ENCODE data around the gene ZBED4. TPM values are rescaled to one million over a fixed set of nuclear protein-coding genes. Genes with fewer than 3 reads are reported as not detected.
A peak's percentile ranks its signal among the peaks of the same experiment; 100 is the strongest.
"Not testable (repeated sequence)": the region's sequence is repeated elsewhere in the genome, so short reads cannot be mapped to it uniquely, and the experiment has no call there.

Gene ZBED4
- total RNA-seq, 1 donor from 2014 or later, result 9.1 TPM

DNA sequence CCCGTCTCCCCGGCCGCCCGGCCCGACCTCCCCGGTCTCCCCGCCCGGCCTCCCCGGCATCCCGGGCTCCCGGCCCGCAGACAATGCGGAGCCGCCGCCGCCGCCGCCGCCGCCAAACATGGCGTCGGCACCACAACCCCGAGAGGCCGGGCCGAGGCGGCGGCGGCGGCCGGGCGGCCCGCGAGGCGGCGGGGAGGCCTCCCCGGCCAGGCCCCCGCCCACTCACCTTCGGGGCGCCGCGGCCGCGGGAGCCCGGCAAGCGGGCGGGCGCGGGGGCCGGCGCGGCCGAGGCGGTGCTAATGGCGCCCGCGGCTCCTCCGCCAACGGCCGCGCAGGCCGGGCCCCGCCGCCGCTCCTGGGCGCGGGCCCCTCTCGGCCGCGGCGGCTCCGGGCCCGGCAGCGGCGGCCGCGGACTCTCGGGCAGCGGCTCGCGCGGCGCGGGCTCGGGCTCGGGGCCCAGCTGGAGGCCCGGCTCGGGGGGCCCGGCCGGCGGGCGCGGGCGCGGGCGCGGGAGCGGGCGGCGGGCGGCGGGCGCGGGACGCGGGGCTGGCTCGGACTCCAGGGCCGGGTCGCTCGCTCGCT lies 26.3 kb upstream of the ZBED4 start:
- DNase-seq, result no peak

DNA sequence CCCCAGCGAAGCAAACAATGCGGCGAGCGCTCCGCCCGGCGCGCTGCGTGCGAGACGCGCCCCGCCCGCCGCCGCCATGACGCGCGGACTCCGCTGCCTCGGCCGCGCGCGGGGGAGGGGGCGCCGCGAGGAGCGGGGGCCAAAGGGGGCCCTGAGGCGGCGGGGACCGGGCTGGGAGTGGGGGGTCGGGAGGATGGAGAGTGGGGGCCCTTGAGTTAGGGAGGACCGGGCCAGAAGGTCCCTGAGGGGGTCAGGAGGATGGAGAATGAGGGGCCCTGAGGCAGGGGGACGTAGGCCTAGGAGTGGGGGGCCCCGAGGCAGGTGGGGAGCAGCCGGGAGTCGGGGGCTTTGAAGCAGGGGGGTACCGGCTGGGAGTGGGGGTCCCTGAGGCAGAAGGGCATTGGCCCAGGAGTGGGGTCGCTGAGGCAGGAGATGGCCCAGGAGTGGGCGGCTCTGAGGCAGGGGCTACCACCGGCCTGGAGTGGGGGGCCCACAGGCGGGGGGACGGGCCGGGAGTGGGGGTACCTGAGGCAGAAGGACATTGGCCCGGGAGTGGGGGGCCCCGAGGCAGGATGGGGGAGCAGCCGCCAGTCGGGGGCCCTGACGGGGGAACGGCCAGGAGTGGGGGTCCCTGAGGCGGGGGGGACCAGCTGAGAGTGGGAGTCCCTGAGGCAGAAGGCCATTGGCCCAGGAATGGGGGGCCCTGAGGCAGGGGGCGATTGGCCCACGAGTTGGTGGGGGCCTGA lies 25.6 kb upstream of the ZBED4 start, which contains the start of gene BRD1:
BRD1 (minus strand) TSS at position 21 of the 746 bp plus-strand sequence. CDS start 3,556 bp downstream, outside the sequence.
- peak; percentile 20 for DNase-seq

DNA sequence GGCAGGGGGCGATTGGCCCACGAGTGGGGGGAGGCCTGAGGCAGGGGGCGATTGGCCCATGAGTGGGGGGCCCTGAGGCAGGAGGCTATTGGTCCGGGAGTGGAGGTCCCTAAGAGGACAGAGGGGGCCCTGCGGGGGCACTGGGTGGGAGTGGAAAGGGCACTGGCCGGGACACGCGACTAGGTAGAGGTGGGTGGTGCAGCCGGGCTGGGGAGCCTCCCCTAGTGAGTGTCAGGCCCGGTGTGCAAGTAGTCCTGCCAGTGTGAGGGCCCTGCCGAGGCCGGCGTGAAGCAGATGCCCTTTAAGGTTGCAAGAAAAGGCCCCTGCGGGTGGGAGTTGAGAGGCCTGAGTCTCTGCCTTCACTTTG lies 25.1 kb upstream of the ZBED4 start:
- DNase-seq, result no peak

DNA sequence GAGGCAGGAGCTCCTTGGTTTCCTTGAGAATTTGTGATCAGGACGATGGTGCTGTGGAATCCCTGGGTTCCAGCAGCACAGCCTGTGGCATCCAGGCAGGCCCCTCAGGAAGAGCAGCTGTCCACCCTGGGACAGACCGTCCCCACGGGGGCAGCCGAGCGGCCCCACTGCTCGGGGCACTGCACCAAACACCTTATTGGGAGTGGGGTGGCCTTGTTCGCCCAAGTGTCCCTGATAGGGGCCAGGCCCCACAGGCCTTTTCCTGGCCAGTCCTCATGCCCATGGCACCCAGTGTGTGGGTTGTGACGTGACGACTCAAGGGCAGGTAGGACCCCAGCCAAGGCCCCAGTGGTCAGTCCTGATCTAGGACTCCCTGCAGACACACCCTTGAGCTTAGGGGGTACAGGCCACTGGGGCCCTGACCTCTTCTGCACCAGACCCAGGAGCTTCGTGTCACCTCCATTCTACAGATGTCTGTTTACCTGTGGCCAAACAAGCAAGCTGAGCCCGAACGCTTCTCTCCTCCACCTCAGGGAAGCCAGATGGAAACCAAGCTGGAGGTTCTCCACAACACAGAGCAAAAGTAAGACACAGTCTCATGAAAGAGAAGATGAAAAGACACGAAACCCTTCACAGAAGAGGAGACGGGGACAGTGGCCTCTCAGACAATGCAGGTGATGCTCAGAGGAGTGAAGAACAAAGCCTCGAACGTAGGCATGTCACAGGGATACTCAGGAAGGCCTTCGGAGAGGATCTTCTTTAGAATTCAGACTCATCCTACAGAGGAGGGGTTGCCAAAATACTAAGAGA lies 24.4 kb upstream of the ZBED4 start:
- DNase-seq, result no peak

DNA sequence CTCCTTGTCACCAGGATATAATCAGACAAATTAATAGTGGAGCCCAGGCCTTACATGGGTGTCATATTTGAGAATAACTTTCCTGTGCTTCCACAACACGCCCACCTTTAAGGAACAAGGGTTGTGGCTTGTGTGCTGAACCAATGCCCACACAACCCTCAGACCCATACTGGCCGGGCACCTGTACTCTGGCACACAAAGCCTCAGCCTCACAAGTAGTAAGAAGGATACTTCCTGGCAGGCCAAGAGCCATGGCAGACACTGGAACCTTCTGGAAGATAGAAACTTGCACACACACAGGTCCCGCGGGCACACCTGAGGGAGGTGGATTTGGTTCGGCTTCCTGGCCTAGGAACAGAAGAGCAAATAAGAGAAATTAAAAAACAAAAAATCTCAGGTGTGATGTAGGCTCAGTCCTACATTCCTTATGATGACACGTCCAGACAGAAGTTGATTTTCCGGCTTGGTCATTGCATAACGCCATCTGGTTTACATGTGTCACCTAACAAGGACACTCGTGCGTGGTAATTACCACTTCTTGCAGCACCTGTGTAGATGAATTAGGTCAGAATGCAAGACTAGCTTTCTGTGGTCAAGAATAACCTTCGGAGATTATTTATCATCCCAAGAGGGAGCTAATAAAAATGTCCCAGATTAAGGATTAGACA lies 20.2 kb upstream of the ZBED4 start:
- no peak for DNase-seq

DNA sequence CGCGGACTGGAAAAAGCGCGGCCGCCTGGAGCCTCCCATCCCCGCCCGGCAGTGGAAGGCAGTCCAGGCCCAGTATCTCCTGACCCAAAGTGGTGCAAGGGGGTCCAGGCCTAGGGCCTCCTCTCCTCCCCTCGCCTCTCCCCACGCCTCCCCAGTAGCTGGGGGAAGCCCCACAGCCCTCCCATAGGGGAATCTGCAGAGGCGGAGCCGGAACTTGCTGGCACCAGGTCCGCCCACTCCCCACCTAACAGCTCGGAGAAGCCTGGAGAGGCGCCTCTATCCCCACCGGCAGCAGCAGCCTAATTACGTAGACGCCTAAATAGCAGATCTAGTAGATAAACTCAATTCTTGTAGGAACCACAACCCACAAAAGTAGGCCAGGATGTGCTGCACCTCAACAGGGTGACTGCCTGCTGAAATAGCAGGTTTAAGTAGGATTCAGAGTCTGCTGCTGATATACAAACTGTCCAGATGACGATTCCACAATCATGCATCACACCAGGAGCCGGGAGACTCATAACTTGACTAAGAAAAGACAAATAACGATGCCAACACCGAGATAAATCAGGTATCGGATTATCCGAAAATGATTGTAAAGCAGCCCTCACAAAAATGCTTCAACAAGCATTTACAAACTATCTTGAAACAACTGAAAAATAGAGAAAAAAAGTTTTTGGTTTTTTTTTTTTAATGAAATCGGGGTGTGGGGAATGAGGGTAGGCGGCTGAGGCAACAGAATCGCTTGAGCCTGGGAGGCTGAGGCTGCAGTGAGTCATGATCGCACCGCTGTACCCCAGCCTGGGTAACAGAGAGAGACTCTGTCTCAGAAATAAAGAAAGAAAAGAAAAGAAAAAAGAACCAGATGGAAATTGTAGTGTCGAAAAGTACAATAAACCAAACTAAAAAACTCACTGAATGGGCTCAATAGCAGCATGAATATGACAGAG lies 14.6 kb upstream of the ZBED4 start:
- no peak for DNase-seq

DNA sequence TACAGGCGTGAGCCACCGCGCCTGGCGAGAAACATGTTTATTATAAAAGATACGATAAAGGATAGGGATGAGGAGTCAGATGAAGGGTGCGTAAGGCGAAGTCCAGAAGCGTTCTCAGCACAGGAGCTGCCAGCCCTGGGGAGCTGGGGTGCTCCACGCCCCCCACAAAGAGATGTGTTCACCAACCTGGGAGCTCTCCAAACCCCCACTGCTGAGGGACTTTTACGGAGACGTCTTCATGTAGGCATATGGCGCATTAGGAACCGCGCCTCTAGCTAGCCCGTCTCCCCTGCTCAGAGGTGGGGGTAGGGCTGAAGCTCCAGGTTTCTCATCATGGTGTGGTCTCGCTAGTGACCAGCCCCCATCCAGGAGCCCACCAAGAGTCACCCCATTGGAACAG lies 8.4 kb upstream of the ZBED4 start:
- no peak for DNase-seq

DNA sequence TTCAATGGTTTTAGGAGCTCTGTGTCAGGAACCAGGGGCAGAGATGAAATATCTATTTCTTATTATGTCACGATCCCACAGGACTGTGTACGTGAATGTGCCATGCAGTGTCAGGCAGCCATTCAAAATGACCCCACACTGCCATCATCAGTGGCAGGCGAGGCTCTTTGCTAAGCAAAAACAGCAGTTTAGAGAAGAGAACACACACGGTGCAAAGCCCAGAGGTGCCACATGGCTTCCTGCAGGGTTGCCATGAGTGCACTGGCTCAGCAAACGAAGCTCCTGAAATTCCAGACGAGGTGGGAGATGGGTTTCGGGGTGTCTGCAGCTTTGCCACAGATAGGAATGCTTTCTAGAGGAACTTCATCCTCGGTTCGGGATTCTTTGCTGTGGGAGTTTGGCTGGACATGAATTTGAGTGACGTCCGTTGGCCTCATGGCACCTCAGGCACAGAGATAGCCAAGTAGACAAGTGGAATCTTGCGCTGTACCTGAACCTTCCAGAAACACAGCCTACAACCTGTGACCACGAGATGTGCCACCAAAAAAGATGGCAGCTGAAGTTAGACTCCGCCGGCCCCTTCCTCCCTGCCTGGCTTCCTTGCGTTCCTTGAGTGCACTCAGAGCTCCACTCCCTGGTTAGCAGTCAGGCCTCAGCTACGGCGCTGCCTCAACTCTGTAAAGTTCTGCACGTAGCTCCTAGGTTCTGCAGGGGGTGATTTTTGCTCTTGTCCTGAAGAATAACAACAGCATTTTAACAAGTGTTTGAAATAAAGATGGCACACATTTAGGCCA lies 7.8 kb upstream of the ZBED4 start:
- DNase-seq, result no peak

DNA sequence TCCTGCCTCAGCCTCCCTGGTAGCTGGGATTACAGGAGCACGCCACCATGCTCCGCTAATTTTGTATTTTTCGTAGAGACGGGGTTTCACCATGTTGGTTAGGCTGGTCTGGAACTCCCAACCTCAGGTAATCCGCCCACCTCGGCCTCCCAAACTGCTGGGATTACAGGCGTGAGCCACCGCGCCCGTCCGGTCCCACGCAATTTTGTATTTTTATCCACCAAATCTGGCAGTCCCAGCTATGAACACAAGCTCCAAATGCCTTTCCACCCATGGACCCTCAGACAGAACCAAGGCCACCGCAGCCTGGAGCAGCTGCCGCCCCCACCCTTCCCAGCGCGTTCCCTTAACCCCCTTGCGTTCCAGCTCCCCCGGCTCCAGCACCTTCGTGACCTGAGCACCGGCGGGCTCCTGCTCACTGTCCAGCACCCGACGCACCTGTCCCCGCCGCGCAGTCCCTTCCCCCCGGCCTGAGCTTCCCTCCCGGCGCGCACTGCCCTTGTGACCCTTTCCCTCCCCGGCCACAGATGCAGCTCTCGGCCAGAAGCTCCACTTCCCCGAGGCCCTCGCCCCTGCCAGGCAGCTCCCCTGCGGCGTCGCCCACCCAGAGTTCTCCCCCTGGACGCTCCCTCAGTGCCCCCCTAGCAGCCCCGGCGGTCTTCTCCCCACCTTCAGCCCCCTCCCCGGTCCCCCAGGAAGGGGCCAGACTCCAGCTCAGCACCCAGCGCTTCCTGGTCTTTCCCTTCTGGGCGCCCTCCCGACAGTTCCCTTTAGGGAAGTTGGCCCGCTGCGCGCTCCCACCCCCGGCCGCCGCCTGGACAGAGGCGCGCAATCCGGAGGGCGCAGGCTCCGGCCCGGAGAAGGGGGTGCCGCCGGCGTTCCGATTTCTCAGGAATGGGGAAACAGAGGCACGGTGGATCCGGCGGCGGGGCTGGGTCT lies 5.6 kb upstream of the ZBED4 start:
- DNase-seq, result no peak

DNA sequence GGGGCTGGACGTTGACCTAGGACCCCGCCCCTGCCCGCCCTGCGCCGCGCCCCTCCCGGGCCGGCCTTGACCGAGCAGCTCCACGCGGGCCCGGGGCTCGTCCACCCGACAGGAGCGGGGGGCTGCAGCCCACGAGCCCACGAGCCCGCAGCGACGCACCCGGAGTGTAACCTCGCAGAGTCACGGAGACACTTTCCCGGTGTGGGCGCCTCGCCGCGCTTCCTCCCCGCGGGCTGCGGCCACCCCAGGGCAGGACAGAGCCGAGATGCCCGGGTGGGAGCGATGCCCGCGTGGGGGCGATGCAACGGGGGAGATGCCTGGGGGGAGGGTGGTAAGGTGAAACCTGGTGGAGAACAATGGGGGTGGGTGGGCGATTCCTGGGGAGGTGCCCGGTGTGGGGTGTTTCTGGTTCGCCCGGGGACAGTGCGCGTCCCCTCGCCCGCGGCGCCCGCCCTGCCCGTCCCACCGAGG lies 4.9 kb upstream of the ZBED4 start:
- DNase-seq, result no peak

DNA sequence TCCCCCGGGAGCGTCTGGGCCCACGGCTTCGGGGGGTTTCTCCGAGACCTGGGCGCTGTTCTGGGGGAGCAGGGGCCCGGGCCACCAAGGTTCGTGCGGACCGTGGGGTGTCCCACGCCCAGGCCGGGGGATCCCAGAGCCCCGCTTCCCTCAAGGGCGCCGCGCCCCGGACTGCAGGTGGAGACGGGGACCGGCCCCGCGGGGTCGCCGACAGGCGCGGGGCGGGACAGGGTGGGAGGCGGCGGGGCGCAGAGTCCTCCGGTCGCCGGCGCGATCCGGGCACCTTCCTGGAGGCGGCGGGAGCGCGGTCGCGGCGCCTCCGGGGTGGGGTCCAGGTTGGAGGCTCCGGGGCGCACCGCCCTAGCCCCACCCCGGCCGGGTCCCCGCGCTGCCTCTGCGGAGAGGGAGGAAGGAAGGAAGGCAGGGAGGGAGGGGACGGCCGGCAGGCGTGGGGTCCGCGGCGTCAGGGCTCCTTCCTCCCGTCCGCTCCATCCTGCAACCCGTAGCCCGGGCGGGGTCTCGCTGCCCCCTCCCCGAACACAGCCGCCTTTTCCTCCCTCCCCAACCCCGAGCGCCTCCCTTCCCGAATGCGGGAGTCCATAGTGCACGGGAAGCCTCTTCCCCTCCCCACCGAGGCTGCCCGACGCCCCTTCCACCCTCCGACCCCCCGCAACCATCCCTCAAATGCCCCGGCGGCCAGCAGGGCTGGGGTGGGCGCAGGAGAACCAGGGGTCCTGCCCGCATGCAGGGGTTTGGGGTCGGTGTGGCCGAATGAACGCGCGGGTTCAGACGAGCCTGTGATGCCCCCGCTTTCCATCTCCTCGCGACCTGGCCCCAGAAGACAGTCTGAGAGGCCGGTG lies 4.3 kb upstream of the ZBED4 start:
- DNase-seq, result no peak

DNA sequence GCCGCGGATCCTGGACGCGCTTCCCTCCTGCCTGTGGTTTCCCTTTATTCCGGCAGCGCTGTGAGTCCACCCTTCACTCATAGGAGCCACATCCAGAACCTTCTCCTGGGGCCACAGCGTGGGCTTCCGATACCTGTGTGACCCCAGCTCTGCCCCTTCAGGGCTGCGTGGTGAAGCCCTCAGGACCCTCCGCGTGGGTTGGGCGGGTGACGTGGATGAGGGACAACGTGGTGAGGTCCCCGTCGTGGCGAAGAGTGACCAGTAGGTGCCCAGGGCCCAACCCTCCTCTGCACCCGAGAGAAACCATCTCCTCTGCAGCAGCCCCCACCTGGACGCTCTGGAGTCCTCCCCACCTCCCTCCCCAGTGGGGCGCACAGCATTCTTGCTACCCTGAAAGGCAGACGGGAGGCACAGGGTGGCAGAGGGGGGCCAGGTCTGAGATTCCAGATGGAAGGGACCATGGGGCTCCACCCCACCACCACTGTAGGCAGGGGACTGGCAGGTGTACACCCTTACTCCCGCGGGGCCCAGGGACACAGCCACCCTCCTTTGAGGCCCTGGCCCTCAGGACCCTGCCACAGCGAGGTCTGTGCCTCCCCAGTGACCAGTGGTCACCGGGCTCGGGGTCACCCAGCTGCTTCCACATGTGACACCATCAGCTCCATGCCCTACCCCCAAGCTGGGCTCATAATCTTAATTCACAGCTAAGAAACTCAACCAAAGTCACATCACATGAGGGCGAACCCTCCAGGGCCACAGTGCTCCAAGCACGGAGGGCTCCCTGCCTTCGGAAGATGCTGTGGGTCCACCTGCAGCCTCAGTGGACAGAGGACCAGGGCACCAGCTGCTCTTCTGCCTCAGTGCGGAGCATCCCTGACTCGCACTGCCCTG lies 3.4 kb upstream of the ZBED4 start:
- DNase-seq, result no peak

DNA sequence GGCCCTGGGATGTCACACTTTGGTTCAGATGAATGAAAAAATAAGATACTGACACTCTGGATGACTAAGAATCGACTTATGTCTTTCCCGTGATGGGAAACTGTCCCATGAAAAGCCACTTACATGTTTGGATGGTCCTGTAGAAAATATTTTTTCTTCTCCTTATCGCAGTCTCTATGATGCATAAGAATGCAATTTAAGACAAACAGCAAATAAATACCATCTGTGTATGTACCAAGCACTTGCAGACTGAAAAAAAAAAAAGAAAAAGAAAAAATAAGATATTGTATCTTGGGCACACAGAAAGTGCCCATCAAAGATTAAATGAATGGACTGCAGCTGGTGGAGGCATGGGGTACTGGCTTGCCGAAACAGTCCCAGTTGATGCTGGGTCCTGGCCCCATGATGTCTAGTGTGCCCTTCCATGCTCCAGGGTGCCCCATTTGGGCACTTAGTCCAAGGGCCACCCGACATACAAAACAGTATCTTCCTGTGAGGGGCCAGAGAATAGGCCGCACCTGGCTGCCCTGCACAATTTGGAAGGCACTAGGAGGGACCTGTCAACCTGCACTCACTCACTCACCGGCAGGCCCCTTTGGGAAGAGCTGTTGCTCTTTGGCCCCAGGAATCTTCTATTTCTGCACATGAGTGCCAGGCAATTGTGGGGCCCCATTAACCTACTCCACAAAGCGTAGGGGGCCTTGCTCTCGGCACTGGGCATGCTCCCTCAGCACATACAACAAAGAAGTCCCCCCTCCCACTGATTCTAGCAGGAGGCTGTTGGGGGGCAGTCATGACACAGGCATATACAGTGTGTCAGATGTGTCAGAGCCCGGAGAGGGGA lies 2.5 kb upstream of the ZBED4 start:
- DNase-seq, result no peak

DNA sequence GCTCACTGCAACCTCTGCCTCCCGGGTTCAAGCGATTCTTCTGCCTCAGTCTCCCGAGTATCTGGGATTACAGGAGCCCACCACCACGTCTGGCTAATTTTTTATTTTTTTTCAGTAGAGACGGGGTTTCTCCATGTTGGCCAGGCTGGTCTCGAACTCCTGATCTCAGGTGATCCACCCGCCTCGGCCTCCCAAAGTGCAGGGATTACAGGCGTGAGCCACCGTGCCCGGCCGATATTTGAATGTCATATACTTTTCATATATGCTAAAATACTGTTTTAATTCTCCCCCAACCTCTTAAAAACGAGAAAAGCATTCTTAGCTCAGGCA lies 1.1 kb upstream of the ZBED4 start:
- not testable (repeated sequence) for DNase-seq

DNA sequence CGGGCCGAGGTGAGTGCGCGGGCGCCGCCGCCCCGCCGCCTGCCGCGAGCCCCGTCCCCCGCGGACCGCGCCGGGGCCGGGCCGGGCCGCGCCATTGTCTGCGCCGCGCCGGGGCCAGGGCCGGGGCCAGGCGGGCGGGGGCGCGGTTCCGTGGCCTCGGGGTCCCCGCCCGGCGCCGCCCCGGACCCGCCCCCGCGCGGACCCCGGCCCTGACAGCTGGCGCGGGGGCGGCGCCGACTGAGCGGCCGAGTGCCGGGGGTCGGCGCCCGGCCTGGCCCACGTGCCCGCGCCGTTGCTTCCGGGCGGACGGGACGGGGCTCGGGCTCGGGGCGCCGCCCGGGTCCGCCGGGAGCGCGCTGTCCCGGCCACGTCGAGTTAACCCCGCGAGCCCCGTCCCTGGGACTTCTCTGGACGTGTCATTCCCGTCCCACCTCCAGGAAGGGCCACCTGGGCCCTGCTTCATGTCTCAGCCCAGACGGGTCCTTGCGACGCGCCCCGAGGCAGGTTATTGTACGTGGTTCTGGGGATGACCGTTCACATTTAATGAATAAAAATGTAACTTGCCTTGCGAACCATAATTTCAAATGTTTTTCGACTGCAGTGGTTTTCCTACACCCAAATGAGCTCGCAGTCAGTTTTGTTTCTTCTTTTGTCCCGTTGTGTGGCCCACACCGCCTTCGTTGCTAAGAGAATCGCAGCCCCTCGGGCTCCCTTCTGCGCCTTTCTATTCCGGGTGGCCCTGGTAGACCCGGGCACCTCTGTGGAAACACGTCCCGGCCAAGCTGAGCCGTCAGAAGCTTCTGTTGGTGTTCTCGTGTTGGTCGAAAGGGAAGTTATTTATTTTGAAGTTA lies 562 bp downstream of the ZBED4 start:
- DNase-seq, result no peak

Data from skin of body (tissue), 2 donors.